Esophagus muscularis mucosa (tissue), 4 donors: ENCODE measurements around the gene IRF4. TPM values are rescaled to one million over a fixed set of nuclear protein-coding genes. Genes with fewer than 3 reads are reported as not detected.

Experiments
- DNase-seq: peaks from one replicate; pipeline ENCODE4 v3.0.0-alpha.2; 2017; ENCODE audit errors: extremely low spot score
- H3K27ac ChIP-seq, 4 donors: fragments of 200-600 bp; sonication (generic); replicated peaks in 1 of 4; 1 replicate in 3 of 4; 2 replicates in 1 of 4; pipeline ENCODE4 v1.5.1; 2016 to 2019; ENCODE audit warnings: mild to moderate bottlenecking in 1 of 4
- H3K27me3 ChIP-seq, 4 donors: fragments of 200-600 bp; sonication (generic); one replicate each; pipeline versions ENCODE4 v1.5.1 to v1.6.0; 2016 to 2019
- H3K36me3 ChIP-seq, 4 donors: fragments of 200-600 bp; sonication (generic); one replicate each; pipeline ENCODE4 v1.5.1; 2016 to 2019
- H3K4me1 ChIP-seq, 4 donors: fragments of 200-600 bp; sonication (generic); one replicate each; pipeline ENCODE4 v1.5.1; 2016 to 2019
- H3K4me3 ChIP-seq, 4 donors: fragments of 200-600 bp; sonication (generic); 1 replicate in 2 of 4; 2 replicates in 2 of 4; pipeline ENCODE4 v1.5.1; 2016 to 2019; ENCODE audit warnings: mild to moderate bottlenecking in 4 of 4, moderate library complexity in 1 of 4
- H3K9me3 ChIP-seq, 4 donors: fragments of 200-600 bp; sonication (generic); 1 replicate in 3 of 4; 2 replicates in 1 of 4; pipeline ENCODE4 v1.5.1; 2016 to 2019
- CTCF ChIP-seq, 3 experiments: fragments of 200-600 bp in 2 of 3; fragments of 450-650 bp in 1 of 3; sonication (generic) in 2 of 3; IDR thresholded peaks; one replicate each; pipeline ENCODE4 v1.5.1; 2017 to 2019; ENCODE audit warnings: antibody characterized with exemption in 3 of 3, mild to moderate bottlenecking in 2 of 3, moderate library complexity in 1 of 3
- EP300 ChIP-seq: sonication (generic); formaldehyde crosslinking; IDR thresholded peaks from one replicate; pipeline ENCODE4 v1.6.1; 2017; ENCODE audit warnings: antibody characterized with exemption
- POLR2A ChIP-seq: fragments of 450-650 bp; IDR thresholded peaks from one replicate; pipeline ENCODE4 v1.6.1; 2017; ENCODE audit warnings: antibody characterized with exemption, moderate library complexity, mild to moderate bottlenecking, low read depth
- POLR2AphosphoS5 ChIP-seq, 2 donors: sonication (generic); formaldehyde crosslinking; IDR thresholded peaks; one replicate each; pipeline ENCODE4 v1.6.1; 2017; ENCODE audit warnings: antibody characterized with exemption in 2 of 2
- WGBS: methylation state at CpG from one replicate; pipeline ENCODE4 v1.1.5; 2018; 5-methylcytosine and 5-hydroxymethylcytosine counted together
- intact Hi-C: fragments of 100-400 bp; cut with DNase I; formaldehyde crosslinking; loops from one replicate; pipeline ENCODE4 v1.15.1; 2023
- total RNA-seq, 4 donors: library from RNA; depleted of rRNA; stranded (reverse); fragments of >200 nt; gene quantifications; one replicate each; pipeline versions ENCODE4 v1.1.0 to v1.2.1, GENCODE V29; 2016

IRF4 gene
- total RNA-seq = 1 to 10 TPM in 3 of 4 donors, under 1 TPM in 1; 0.29 to 9.5 (median 3.3) TPM

- H3K27ac ChIP-seq = no peak within 1 kb of the TSS
- H3K4me3 ChIP-seq = peak within 1 kb of the TSS; percentile 44 to 61 (median 48)
- intact Hi-C loops = no loop called here
- H3K9me3 ChIP-seq = no peaks in the 10 kb centered on the region
- H3K27me3 ChIP-seq = peaks cover 4 to 96% (median 42%) of the 10 kb centered on the region in 4 donors
- H3K4me1 ChIP-seq = peaks cover 18 to 35% (median 33%) of the 10 kb centered on the region in 4 donors
- no peak for DNase-seq
- no peaks in the 10 kb centered on the region for H3K36me3 ChIP-seq
- TF ChIP-seq EP300 (no peak), CTCF (IDR thresholded peaks at IDR 0.05) (no peak), POLR2AphosphoS5 (IDR thresholded peaks at IDR 0.05) (peak in 1 of 2 donors; percentile 44)
- WGBS = 1% methylated on average over 57 of the region's 82 CpGs
Observed at GRCh38 chr6:391559-392440, at the start of gene IRF4. TSS of gene IRF4 (plus strand) at chr6:391752. CDS start at chr6:393153, 1,401 bp downstream.

- no peak overlapping the region for H3K4me3 ChIP-seq
- TF ChIP-seq CTCF (IDR thresholded peaks at IDR 0.05) (no peak), EP300 (no peak), POLR2A (no peak)
- DNase-seq = no peak
- peaks cover 0 to 9% (median 0%) of the 10 kb centered on the region in 4 donors for H3K27me3 ChIP-seq
- intact Hi-C loops = no loop called here
- H3K9me3 ChIP-seq = no peaks in the 10 kb centered on the region
- peaks cover 0 to 16% (median 4%) of the 10 kb centered on the region in 4 donors for H3K36me3 ChIP-seq
- peaks cover 0 to 44% (median 5%) of the 10 kb centered on the region in 4 donors for H3K4me1 ChIP-seq
- WGBS = 74% methylated on average over 16 of the region's 16 CpGs
- no peak overlapping the region for H3K27ac ChIP-seq
Observed at GRCh38 chr6:341914-342831, 49.4 kb upstream of the IRF4 start.

GRCh38 chr6:342832-343179, 48.7 kb upstream of the IRF4 start:
- H3K36me3 ChIP-seq = peaks cover under 1 to 22% (median 8%) of the 10 kb centered on the region in 4 donors
- no peak for DNase-seq
- intact Hi-C loops = no loop called here
- peaks cover 0 to 38% (median 5%) of the 10 kb centered on the region in 4 donors for H3K4me1 ChIP-seq
- 88% methylated on average over 8 of the region's 8 CpGs for WGBS
- H3K27ac ChIP-seq = no peak overlapping the region
- H3K27me3 ChIP-seq = peaks cover 0 to 9% (median 0%) of the 10 kb centered on the region in 4 donors
- H3K4me3 ChIP-seq = no peak overlapping the region
- TF ChIP-seq EP300 (no peak), POLR2AphosphoS5 (IDR thresholded peaks at IDR 0.05) (no peak), POLR2A (no peak), CTCF (IDR thresholded peaks at IDR 0.05) (no peak)
- no peaks in the 10 kb centered on the region for H3K9me3 ChIP-seq

GRCh38 chr6:343226-343935, 48.2 kb upstream of the IRF4 start:
- peaks cover 6 to 28% (median 14%) of the 10 kb centered on the region in 4 donors for H3K36me3 ChIP-seq
- H3K9me3 ChIP-seq = no peaks in the 10 kb centered on the region
- H3K4me3 ChIP-seq = no peak overlapping the region
- H3K27me3 ChIP-seq = peaks cover 0 to 9% (median 0%) of the 10 kb centered on the region in 4 donors
- no peak for DNase-seq
- H3K4me1 ChIP-seq = peaks cover 0 to 33% (median 4%) of the 10 kb centered on the region in 4 donors
- intact Hi-C loops = no loop called here
- H3K27ac ChIP-seq = no peak overlapping the region
- TF ChIP-seq POLR2A (no peak), CTCF (IDR thresholded peaks at IDR 0.05) (no peak), EP300 (no peak), POLR2AphosphoS5 (IDR thresholded peaks at IDR 0.05) (no peak)
- 85% methylated on average over 9 of the region's 10 CpGs for WGBS
